ENCODE results near the gene SH2D5.

DNA sequence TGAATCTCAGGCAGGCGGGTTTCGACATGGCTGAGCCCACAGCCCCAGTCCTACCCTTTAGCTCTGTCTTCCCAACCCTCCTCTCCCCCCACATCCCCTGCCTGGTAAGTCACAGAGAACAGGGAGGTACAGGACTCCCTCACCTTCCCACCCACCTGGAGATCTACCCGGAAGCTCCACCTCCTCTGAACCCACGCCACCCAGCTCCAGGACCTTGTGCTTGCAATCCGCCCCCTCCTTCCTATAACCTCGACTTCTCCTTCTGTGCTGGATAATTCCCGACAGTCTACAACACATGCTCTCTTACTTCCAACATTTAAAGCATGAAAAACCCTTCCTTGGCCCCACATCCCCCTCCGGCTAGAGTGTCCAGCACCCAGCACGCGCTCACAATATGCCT lies 37.0 kb downstream of the SH2D5 start:
- TF ChIP-seq, protein P1, sequence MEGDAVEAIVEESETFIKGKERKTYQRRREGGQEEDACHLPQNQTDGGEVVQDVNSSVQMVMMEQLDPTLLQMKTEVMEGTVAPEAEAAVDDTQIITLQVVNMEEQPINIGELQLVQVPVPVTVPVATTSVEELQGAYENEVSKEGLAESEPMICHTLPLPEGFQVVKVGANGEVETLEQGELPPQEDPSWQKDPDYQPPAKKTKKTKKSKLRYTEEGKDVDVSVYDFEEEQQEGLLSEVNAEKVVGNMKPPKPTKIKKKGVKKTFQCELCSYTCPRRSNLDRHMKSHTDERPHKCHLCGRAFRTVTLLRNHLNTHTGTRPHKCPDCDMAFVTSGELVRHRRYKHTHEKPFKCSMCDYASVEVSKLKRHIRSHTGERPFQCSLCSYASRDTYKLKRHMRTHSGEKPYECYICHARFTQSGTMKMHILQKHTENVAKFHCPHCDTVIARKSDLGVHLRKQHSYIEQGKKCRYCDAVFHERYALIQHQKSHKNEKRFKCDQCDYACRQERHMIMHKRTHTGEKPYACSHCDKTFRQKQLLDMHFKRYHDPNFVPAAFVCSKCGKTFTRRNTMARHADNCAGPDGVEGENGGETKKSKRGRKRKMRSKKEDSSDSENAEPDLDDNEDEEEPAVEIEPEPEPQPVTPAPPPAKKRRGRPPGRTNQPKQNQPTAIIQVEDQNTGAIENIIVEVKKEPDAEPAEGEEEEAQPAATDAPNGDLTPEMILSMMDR (IDR thresholded peaks at IDR 0.05): no peak
- TF ChIP-seq EP300 (IDR thresholded peaks at IDR 0.05; ENCODE audit: low read depth): no peak
- no peak for TF ChIP-seq POLR2A (IDR thresholded peaks at IDR 0.05)

Data from transverse colon (tissue), 3 donors.